ENCODE data around the gene BBOF1. TPM values are rescaled to one million over a fixed set of nuclear protein-coding genes. Genes with fewer than 3 reads are reported as not detected.
A peak's percentile ranks its signal among the peaks of the same experiment; 100 is the strongest.

The BBOF1 gene
- total RNA-seq, 1 experiment from 2014 or later = 4.0 TPM

- TF ChIP-seq CTCF (IDR thresholded peaks at IDR 0.05 in 2 of 3, conservative IDR thresholded peaks at IDR 0.05 in 1 of 3; ENCODE audit: borderline replicate concordance in 1 of 3, insufficient read depth in 1 of 3, low read depth in 2 of 3, low read length in 2 of 3) (no peak), MAX (IDR thresholded peaks at IDR 0.05) (no peak), POLR2AphosphoS5 (IDR thresholded peaks at IDR 0.05; ENCODE audit: low read depth, low read length) (no peak)
Observed at GRCh38 chr14:74085047-74085637, 66.0 kb downstream of the BBOF1 start (continued).

GRCh38 chr14:74085828-74086227 is 66.7 kb downstream of the BBOF1 start:
- ChIA-PET CTCF (no interaction called here), RAD21 (ENCODE audit: low non-redundant PET in 1 of 2, low total read pairs in 2 of 2, uncharacterized antibody in 2 of 2, unreplicated experiment in 2 of 2) (no interaction called here), POLR2A (no interaction called here)
- Histone ChIP-seq H3K4me3 (replicated peaks in 1 of 2; ENCODE audit: low read depth in 1 of 2, low read length in 2 of 2) (peak overlapping the region; percentile 82 to 98), H3K9ac (ENCODE audit: low read length) (peak overlapping the region; percentile 93), H3K36me3 (ENCODE audit: control insufficient read depth in 1 of 2, insufficient read depth in 2 of 2, low read length in 2 of 2) (no peaks in the 10 kb centered on the region), H3K9me3 (ENCODE audit: control insufficient read depth in 1 of 2, insufficient read depth in 1 of 2, low read depth in 1 of 2, low read length in 2 of 2) (no peaks in the 10 kb centered on the region), H3K79me2 (ENCODE audit: insufficient read depth, low read length) (peaks cover 18% of the 10 kb centered on the region), H3K27ac (ENCODE audit: low read depth, low read length) (no peak overlapping the region), H2AFZ (ENCODE audit: low read depth, low read length, poor library complexity, severe bottlenecking) (no peak overlapping the region), H3K4me2 (ENCODE audit: low read length) (peak overlapping the region; percentile 100), H4K20me1 (ENCODE audit: insufficient read depth) (no peaks in the 10 kb centered on the region), H3K27me3 (ENCODE audit: insufficient read depth, low read length) (no peaks in the 10 kb centered on the region), H3K9me2 (ENCODE audit: insufficient read depth) (no peaks in the 10 kb centered on the region), H3K4me1 (ENCODE audit: control insufficient read depth in 1 of 2, insufficient read depth in 2 of 2, low read length in 2 of 2) (peaks cover 0 to 19% of the 10 kb centered on the region in 2 experiments; a peak in 3 of 4 replicates)
- intact Hi-C loops (cut with micrococcal nuclease) = no loop called here
- DNase-seq (ENCODE audit: low read depth, low spot score) (no peak), ATAC-seq (no peak)
- no TSS peak for BruUV-seq (replicated peaks)
- TF ChIP-seq POLR2A (IDR thresholded peaks at IDR 0.05; ENCODE audit: borderline replicate concordance, extremely low read depth, insufficient read depth, insufficient read length) = no peak
- TF ChIP-seq CEBPB (IDR thresholded peaks at IDR 0.05; ENCODE audit: low read depth) = no peak
- TF ChIP-seq ATF3 (IDR thresholded peaks at IDR 0.05) = no peak
- no peak for TF ChIP-seq SRF (IDR thresholded peaks at IDR 0.05; ENCODE audit: low read depth)
- no peak for TF ChIP-seq EZH2phosphoT487 (IDR thresholded peaks at IDR 0.05; ENCODE audit: borderline replicate concordance)
- no peak for TF ChIP-seq SIN3A (IDR thresholded peaks at IDR 0.05; ENCODE audit: low read depth)
- no peak for TF ChIP-seq MAX (IDR thresholded peaks at IDR 0.05)
- no peak for TF ChIP-seq SP1 (IDR thresholded peaks at IDR 0.05; ENCODE audit: low read depth)
- TF ChIP-seq ZNF274 (IDR thresholded peaks at IDR 0.05; ENCODE audit: low read depth, low read length) = no peak
- no peak for TF ChIP-seq CBX3 (IDR thresholded peaks at IDR 0.05; ENCODE audit: low read depth)
- TF ChIP-seq ZBTB33 (IDR thresholded peaks at IDR 0.05; ENCODE audit: extremely low read depth, insufficient replicate concordance, low read length) = no peak
- no peak for TF ChIP-seq EGR1 (IDR thresholded peaks at IDR 0.05; ENCODE audit: low read depth)
- no peak for TF ChIP-seq RAD21 (IDR thresholded peaks at IDR 0.05; ENCODE audit: low read depth)
- no peak for TF ChIP-seq YY1 (IDR thresholded peaks at IDR 0.05; ENCODE audit: extremely low read depth, insufficient replicate concordance, low read depth, low read length)
- no peak for TF ChIP-seq JUND (IDR thresholded peaks at IDR 0.05)
- no peak for TF ChIP-seq CTCF (IDR thresholded peaks at IDR 0.05 in 2 of 3, conservative IDR thresholded peaks at IDR 0.05 in 1 of 3; ENCODE audit: borderline replicate concordance in 1 of 3, insufficient read depth in 1 of 3, low read depth in 2 of 3, low read length in 2 of 3)
